ENCODE results near the gene PDZRN4. TPM values are rescaled to one million over a fixed set of nuclear protein-coding genes. Genes with fewer than 3 reads are reported as not detected.
"Not testable (repeated sequence)": the region's sequence is repeated elsewhere in the genome, so short reads cannot be mapped to it uniquely, and the experiment has no call there.

The PDZRN4 gene
- total RNA-seq, 1 donor from 2014 or later: 0.75 TPM

DNA sequence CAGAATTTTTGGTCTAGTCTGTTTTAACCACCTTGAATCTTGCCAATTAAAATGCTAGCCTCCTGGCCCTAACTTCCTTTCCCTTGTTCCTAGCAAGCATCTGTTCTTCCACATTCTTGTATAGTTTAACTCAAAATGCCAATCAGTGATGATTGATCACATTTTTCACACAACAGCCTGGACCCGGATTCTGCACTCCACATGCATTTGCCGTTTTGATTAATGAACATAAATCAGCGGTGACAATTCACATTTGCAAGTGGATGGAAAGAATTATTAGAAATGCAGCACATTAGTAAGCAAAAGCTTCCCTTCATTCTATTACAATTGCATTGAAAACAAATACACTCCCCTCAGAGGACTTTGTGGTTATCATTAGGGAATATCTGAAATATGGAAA lies 83.4 kb downstream of the PDZRN4 start:
- H3K36me3 ChIP-seq: no peaks in the 10 kb centered on the region
- intact Hi-C loops (cut with DNase I): no loop called here

DNA sequence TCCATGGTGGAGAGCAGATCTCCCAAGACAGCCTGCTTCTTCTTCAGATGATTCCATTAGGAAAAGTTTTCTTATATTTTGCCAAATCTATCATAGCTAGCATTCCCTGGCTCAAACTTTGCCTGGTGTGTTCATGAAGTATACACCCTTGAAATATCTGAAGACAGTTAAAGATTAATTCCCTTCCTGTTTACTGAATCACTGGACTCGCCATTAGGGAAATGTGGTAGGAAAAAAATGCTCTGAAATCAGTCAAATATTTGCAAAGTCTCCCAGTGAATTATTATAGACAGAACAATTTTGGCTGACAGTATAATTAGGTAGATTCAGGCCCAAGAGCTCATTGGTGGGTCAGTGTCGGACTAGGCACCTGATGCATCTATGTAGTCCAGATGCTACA lies 86.5 kb downstream of the PDZRN4 start:
- Histone ChIP-seq H3K9me3 (no peaks in the 10 kb centered on the region), H3K36me3 (no peaks in the 10 kb centered on the region), H3K27ac (no peak overlapping the region), H3K27me3 (no peaks in the 10 kb centered on the region), H3K4me3 (no peak overlapping the region), H3K4me1 (peaks cover 14% of the 10 kb centered on the region)
- no peak for DNase-seq
- intact Hi-C loops (cut with DNase I): no loop called here
- ATAC-seq: no peak
- TF ChIP-seq, protein P1, sequence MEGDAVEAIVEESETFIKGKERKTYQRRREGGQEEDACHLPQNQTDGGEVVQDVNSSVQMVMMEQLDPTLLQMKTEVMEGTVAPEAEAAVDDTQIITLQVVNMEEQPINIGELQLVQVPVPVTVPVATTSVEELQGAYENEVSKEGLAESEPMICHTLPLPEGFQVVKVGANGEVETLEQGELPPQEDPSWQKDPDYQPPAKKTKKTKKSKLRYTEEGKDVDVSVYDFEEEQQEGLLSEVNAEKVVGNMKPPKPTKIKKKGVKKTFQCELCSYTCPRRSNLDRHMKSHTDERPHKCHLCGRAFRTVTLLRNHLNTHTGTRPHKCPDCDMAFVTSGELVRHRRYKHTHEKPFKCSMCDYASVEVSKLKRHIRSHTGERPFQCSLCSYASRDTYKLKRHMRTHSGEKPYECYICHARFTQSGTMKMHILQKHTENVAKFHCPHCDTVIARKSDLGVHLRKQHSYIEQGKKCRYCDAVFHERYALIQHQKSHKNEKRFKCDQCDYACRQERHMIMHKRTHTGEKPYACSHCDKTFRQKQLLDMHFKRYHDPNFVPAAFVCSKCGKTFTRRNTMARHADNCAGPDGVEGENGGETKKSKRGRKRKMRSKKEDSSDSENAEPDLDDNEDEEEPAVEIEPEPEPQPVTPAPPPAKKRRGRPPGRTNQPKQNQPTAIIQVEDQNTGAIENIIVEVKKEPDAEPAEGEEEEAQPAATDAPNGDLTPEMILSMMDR (IDR thresholded peaks at IDR 0.05): no peak

More for the DNA sequence above, 83.4 kb downstream of the PDZRN4 start:
- no peak overlapping the region for H3K27ac ChIP-seq
- peaks cover 10% of the 10 kb centered on the region for H3K4me1 ChIP-seq
- H3K9me3 ChIP-seq: no peaks in the 10 kb centered on the region
- DNase-seq (no peak), ATAC-seq (no peak)
- no peaks in the 10 kb centered on the region for H3K27me3 ChIP-seq
- TF ChIP-seq, protein P1 (IDR thresholded peaks at IDR 0.05): no peak
- no peak overlapping the region for H3K4me3 ChIP-seq

DNA sequence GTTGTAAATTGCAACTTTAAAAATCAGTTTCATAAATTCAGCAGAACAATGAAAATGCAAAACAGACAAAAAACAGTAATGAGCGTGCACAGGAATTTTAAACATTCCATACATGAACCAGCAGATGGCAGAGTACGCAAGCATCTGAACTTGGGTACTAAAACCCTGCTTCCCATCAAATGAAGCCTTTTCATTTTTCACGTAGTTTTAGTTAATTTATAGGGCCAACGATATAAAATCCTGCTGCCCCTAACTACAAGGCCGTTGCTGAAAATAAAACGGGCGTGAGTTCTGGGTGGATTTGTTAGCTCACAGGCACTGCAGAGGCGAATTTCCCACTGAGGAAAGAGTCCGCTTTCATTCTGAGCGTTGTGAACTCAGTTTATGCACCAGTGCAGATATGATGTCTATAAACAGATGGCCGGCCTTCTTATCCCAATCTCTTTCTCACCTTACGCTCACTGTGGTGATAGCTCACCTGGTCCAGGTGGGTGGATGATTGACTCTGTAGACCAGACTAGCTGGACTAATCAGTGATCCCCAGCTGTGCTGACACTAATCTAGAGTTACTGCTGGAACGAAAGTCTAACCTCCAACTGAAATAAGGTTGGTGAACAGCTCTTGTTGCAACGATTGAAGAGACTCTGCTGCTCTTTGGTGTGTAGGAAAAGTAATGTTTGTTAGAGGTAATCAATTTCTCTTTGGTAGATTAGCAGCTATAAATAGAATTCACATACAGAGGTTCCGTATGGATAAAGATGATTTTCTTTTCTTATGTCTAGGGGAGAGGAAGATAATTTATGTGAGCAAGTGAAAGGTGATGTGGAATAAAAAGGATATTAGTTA lies 89.2 kb downstream of the PDZRN4 start:
- intact Hi-C loops (cut with DNase I): no loop called here
- peak; percentile 56 for ATAC-seq

DNA sequence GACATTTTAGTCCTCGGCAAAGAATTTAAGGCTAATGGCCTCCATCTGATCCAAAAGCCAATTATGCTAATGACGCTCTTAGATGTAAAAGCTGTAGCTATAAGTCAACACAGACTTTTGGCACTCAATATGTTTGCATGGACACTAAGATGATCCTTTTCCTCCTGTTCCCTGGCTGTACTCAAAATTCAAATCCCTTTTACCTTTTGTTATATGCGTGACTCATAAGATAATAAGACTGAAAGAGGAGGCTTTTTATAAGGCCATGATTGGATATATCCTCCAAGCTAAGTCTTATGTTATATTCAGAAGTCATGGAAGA lies 89.8 kb downstream of the PDZRN4 start:
- peaks cover 14% of the 10 kb centered on the region for H3K4me1 ChIP-seq
- H3K27me3 ChIP-seq: no peaks in the 10 kb centered on the region
- no peak overlapping the region for H3K27ac ChIP-seq
- intact Hi-C loops (cut with DNase I): no loop called here
- H3K36me3 ChIP-seq: no peaks in the 10 kb centered on the region
- no peak overlapping the region for H3K4me3 ChIP-seq
- DNase-seq (no peak), ATAC-seq (no peak)
- TF ChIP-seq, protein P1 (IDR thresholded peaks at IDR 0.05): no peak
- H3K9me3 ChIP-seq: no peaks in the 10 kb centered on the region

More for the DNA sequence above, 89.2 kb downstream of the PDZRN4 start:
- Histone ChIP-seq H3K4me3 (no peak overlapping the region), H3K27me3 (no peaks in the 10 kb centered on the region), H3K36me3 (no peaks in the 10 kb centered on the region), H3K4me1 (peaks cover 14% of the 10 kb centered on the region), H3K9me3 (no peaks in the 10 kb centered on the region), H3K27ac (no peak overlapping the region)
- TF ChIP-seq, protein P1 (IDR thresholded peaks at IDR 0.05): peak; percentile 61
- no peak for DNase-seq

DNA sequence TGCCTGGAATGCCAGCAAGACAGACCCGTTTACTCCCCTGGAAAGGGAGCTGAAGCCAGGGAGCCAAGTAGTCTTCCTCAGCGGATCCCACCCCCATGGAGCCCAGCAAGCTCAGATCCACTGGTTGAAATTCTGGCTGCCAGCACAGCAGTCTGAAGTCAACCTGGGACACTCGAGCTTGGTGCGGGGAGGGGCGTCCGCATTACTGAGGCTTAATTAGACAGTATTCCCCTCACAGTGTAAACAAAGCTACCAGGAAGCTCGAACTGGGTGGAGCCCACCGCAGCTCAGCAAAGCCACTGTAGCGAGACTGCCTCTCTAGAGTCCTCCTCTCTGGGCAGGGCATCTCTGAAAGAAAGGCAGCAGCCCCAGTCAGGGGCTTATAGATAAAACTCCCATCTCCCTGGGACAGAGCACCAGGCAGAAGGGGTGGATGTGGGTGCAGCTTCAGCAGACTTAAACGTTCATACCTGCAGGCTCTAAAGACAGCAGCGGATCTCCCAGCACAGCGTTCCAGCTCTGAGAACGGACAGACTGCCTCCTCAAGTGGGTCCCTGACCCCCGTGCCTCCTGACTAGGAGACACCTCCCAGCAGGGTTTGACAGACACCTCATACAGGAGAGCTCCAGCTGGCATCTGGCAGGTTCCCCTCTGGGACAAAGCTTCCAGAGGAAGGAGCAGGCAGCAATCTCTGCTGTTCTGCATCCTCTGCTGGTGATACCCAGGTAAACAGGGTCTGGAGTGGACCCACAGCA lies 92.4 kb downstream of the PDZRN4 start:
- intact Hi-C loops (cut with DNase I); H3K4me3 ChIP-seq; H3K27me3 ChIP-seq; H3K4me1 ChIP-seq; ATAC-seq; H3K36me3 ChIP-seq; DNase-seq; H3K9me3 ChIP-seq; H3K27ac ChIP-seq: not testable (repeated sequence)

DNA sequence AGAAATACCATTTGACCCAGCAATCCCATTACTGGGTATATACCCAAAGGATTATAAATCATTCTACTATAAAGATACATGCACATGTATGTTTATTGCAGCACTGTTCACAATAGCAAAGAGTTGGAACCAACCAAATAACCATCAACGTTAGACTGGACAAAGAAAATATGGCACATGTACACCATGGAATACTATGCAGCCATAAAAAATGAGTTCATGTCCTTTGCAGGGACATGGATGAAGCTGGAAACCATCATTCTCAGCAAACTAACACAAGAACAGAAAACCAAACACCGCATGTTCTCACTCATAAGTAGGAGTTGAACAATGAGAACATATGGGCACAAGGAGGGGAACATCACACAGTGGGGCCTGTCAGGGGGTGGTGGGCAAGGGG lies 97.3 kb downstream of the PDZRN4 start:
- H3K27ac ChIP-seq; H3K27me3 ChIP-seq; H3K4me3 ChIP-seq; intact Hi-C loops (cut with DNase I); H3K36me3 ChIP-seq; ATAC-seq; H3K4me1 ChIP-seq; DNase-seq; H3K9me3 ChIP-seq: not testable (repeated sequence)
